Measurements from ENCODE around the gene CAPG.
"Not testable (repeated sequence)": the region's sequence is repeated elsewhere in the genome, so short reads cannot be mapped to it uniquely, and the experiment has no call there.

CAPG gene

DNA sequence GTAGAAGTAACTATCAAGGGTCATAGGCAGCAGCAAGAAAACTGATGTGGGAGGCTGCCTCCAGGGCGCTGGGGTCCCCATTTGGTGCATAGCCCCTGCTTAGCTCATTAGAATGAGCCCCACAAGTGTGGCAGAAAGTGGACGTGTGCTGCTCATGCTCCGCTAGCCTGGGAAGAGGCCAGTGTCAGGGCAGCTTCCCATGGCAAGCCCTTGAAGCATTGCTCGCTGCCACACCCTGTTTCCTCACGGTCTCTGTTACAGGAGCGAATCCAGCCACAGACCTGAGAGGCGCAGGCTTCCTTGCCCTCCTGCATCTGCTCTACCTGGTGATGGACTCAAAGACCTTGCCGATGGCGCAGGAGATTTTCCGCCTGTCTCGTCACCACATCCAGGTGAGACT lies 33.1 kb downstream of the CAPG start:
- Histone ChIP-seq H3K27ac (peak overlapping the region in 12 of 21 experiments; percentile 3 to 56 (median 30)), H3K4me3 (no peak overlapping the region)

DNA sequence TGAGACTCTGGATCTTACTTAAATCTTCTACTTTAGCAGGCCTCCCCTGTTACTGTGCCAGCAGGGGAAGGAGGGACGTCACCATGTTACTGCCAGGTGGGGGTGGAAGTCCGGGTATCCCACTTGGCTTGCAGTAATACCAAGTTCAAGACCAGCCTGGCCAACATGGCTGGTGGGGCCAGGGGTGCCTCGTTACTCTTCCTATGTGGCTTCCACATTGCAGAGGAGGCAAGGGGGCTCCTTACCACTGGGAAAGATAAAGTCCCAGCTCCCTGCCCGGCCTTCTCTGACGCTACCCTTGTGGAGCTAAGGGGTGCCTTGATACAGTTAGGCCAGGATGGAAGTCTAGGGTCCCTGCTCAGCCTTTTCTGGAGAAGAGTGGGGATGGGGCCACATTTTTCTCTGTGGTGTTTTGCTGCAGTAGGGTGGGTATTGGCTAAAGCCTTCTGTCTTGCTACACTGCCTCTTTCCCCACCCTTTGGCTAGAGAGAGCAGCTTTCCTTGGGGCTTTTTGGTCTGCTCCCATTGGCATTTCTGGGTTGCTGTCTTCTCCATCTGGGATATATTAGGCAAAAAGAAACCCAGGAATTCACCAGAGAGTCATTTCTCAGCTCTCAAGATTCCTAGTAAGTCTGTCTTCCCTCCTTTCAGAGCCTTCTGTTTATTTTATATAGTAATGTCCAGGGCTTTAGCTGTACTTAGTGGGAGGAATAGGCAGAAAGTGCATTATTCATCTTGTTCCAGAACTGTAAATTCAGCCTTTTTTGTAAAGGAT lies 33.7 kb downstream of the CAPG start:
- peak overlapping the region in 10 of 21 experiments; percentile 3 to 56 (median 30) for H3K27ac ChIP-seq

DNA sequence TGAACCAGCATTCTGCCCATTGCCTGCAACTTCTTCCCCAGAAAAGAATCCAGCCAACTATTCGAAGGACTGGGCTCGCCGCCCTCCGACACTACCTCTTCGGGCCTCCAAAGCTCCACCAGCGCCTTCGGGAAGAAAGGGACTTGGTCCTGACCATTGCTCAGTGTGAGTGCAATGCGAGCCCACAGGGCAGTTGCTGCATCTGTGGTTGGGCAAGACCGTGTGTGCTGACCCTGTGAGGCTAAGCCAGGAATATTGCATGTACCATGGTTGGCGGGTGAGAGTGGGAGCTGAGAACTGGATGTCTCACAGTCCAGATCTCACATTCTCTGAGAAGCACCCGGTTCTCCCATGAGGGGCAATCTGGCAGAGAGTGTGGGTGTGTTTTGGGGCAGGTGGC lies 39.1 kb downstream of the CAPG start:
- Histone ChIP-seq H3K27ac (no peak overlapping the region), H3K4me3 (no peak overlapping the region)

More for the DNA sequence above, 33.7 kb downstream of the CAPG start:
- no peak overlapping the region for H3K4me3 ChIP-seq

DNA sequence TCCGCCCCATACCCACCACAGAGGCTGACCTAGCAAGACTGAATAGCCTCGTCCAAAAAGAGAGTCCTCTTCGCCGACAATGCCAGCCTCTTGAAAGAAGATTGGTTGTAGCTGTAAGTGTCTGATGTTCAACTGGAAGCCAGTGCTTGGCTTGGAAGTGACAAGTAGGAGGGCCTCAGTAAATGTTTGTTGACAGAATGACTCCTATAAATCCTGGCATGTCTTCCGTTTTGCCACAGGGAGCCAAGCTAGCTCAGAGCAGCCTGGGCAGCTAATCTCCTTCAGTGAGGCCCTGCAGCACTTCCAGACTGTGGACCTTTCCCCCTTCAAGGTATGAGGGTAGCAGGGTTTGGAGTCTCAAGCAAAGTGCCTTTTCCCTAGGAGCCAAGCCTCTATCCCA lies 40.7 kb downstream of the CAPG start:
- no peak overlapping the region for H3K27ac ChIP-seq
- no peak overlapping the region for H3K4me3 ChIP-seq

DNA sequence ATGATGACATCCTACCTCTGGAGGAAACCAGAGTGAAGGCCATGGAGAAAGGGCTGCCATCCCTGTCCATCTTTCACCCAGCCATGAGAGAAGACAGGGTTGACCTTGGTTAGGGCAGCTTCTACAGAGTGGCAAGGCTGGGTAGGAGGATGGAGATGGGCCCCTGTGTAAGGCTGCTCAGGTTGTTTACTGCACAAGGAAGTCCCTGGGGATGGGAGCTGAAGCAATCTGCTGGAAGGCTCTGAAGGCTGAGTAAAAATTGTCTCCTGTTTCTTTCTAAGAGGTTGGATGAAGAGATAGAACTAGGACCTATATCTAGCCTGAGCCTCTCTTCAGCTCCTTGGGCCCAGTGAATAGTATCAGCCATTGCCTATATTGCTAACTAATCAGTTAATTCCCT lies 41.2 kb downstream of the CAPG start:
- Histone ChIP-seq H3K27ac (no peak overlapping the region), H3K4me3 (no peak overlapping the region)

DNA sequence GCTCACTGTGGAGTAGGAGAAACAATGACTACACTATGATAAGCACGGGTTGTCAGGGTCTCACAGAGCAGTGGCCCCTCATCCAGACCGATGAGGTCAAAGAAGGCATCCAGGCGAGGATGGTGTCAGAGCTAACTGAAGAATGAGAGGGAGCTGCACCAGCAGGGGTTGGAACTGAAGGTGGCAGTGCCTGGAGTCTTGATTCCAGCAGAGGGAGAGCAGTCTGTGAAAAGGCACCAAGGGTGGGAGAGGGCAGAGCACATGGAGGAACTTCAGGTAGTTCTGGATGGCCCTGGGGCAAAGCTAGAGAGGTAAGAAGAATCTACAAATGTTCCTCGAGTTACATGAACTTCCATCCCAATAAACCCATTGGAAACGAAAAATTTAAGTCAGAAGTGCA lies 43.0 kb downstream of the CAPG start:
- H3K4me3 ChIP-seq: no peak overlapping the region
- no peak overlapping the region for H3K27ac ChIP-seq

DNA sequence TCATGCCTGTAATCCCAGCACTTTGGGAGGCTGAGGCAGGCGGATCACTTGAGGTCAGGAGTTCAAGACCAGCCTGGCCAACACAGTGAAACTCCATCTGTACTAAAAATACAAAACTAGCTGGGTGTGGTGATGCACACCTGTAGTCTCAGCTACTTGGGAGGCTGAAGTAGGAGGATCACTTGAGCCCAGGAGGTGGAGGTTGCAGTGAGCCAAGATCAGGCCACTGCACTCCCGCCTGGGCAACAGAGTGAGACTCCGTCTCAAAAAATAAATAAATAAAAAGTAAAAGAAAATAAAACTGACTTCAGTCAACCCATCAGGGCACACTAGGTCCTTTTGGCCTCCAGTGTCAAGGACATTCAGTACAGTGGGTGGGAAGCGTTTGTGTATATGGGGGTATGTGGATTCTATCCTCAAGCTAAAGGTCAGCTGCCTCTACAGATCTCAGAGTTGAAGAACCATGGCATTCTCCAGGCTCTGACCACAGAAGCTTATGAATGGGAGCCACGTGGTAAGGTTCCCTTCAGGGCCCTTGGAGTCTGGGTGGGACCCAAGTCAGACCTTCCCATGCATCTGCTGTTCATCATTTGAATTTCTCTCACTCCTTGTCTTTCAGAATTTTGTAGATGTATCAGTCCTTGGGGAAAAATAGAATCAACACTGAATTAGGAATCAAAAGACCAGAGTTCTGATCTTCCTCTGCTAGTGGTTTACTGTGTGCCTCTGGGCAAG lies 47.3 kb downstream of the CAPG start:
- not testable (repeated sequence) for H3K4me3 ChIP-seq, H3K27ac ChIP-seq

DNA sequence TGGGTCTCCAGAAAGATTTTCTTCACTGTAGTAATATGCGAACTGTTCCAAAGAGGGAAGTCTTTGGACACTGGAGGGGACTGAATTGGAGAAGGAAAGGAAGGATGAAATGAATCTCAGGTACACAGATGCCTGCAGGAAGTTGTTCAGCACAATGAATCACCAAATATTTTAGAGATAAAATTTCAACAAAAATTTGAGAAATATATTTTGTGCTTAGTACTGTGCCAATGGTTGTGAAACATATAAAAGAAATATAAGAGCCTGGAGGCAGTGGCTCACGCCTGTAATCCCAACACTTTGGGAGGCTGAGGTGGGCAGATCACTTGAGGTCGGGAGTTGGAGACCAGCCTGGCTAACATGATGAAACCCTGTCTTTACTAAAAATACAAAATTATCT lies 52.4 kb downstream of the CAPG start:
- H3K4me3 ChIP-seq: no peak overlapping the region
- H3K27ac ChIP-seq: no peak overlapping the region

DNA sequence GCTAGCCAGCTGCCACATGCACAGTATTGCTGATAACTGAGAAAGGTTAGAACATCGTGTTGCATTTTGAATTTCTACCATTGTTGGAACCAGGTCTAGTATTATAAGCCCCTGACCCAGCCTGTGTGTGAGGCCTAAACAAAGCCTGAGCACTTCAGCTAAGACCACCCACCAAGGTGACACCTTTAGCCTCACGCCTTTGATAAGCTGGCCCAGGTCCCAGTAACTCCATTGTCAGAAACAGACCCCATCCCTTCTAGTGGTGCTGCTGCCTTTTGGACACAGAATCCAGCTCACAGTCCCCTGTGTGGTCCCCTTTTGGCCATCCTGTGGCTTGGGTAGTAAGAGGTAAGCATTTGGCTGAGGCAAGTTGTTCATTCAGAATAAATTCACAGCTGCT lies 54.0 kb downstream of the CAPG start:
- no peak overlapping the region for H3K4me3 ChIP-seq
- peak overlapping the region in 1 of 21 experiments; percentile 15 for H3K27ac ChIP-seq

DNA sequence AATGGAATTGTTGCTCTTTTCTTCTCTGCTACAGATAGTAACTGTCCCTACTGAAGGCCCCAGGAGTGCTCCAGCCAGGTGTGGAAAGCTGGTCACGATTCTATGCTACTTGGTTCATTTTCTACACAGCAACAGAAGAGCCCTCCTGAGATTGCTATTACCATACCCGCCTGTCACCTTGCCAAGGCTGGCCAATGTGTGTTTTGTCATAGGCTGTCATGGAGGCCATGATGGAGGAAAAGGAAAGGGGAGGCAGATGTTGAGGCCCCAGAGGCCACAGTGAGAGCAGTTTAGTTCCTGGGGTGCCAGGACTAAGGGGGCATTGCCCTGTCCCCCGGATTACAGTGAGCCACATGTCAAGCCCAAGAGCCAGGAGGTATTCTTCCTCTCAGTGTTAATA lies 54.6 kb downstream of the CAPG start:
- Histone ChIP-seq H3K4me3 (peak overlapping the region in 6 of 7 experiments; percentile 57 to 79 (median 65)), H3K27ac (peak overlapping the region in 13 of 21 experiments; percentile 25 to 97 (median 93))

DNA sequence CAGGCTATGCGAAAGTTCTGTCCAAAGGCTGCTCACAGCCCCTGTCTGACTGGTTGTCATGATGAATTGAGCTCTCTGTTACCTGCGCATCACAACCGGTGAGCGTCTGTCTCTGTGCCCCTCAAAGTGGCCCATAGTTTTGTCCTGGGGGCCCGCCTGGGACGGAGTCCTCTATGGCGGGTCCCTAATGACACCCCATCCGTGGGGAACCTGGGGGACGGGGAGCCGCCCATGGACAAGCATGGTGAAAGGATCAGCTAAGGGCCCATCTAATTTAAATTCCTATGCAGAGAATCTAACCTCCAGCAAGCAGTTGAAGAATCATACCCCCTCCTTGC lies 55.1 kb downstream of the CAPG start:
- H3K27ac ChIP-seq: peak overlapping the region; percentile 43 to 97 (median 91)
- H3K4me3 ChIP-seq: peak overlapping the region; percentile 57 to 79 (median 63)

DNA sequence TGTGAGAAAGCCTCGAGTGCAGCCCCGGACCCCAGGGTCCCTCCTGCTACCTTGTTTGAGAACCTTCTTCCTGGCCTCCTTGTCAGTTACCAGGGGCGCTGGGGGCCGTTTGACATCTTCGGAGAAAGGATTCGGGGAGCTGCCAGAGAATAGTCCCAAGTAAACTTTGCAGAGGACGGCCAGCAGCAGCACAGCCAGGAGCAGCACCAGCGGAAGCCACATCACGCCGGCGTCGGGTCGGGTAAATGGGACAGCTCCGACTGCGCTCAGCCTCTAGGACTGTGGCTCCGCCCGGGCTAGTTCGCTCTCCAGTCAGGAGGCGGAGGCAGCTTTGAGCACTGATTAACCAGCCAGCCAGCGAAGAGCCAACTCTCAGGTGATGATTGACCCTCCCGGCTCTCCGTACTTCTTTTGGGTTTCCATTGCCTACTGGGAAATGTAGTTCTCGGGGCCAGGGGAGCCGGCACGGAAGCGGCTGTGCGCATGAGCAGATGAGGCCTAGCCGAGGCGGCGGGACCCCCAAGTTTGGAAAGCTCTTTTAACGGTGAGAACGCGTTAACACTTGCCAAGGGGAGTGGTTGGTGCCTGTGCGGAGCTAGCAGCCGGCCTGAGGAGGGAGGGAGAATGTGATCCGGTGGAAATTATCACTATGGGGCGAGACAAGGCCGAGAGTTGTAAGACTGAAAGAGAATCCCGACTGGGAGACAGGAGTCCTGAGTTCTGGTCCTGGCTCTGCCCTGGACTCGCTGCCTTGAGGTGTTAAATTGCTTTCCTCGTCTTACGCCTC lies 55.7 kb downstream of the CAPG start, which contains the start of the genes ELMOD3 and RETSAT:
TSS of gene ELMOD3 (plus strand) at position 484 of the 787 bp plus-strand sequence. CDS start 2,430 bp downstream, outside the sequence.
TSS of gene RETSAT (minus strand) at position 243 of the 787 bp plus-strand sequence. CDS start at position 222, 21 bp downstream.
- peak within 1 kb of the TSS; percentile 57 to 79 (median 63) for H3K4me3 ChIP-seq
- peak within 1 kb of the TSS; percentile 43 to 97 (median 91) for H3K27ac ChIP-seq

DNA sequence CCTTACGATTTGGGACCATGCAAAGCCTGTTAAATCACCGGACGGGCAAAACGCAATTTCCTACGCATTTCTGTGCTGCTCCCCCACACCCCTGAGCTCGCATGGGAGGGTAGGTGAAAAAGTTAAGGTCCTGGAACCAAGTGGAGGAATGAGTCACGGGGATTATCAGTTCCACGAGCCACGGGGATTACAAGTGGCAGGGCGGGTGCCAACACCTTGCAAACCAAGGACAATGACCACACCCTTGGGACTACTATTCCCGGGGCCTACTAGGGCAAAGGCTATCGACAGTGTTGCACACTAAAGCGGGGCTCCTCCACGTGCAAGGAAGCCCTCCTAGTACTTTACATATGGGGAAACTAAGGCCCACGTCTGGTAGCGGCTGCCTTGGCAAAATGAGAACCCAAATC lies 56.3 kb downstream of the CAPG start:
- peak overlapping the region; percentile 57 to 79 (median 63) for H3K4me3 ChIP-seq
- H3K27ac ChIP-seq: peak overlapping the region in 20 of 21 experiments; percentile 65 to 97 (median 90)

DNA sequence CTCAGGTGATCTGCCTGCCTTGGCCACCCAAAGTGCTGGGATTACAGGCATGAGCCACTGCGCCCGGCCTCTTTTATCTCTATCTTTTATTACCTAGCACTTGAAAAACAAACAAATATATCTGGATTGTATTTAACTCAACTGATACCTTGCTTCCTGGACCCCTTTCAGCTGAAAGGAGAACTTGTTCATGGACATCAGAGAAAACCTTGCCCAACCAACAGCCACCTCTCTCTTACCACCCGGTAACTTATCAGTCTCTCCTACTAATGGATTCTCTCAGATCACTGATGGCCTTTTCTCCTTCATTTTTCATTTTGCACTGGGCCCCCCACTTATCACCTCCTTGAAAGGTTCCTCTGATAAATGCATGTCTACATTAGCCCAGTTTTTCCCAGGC lies 62.6 kb downstream of the CAPG start:
- H3K4me3 ChIP-seq: no peak overlapping the region
- no peak overlapping the region for H3K27ac ChIP-seq
